Endometrium (tissue), 2 donors: ENCODE data around the gene CD300LG.
"Not testable (repeated sequence)": the region's sequence is repeated elsewhere in the genome, so short reads cannot be mapped to it uniquely, and the experiment has no call there.

Experiments used
- FAIRE-seq: peaks from 2 replicates; lab custom pipeline; 2012; peaks lifted over from hg19 to GRCh38; lab: Jason Lieb, UNC
- donor health status: control.
- donor health status: control.

The CD300LG gene

GRCh38 chr17:43825567-43825966 lies 21.4 kb upstream of the CD300LG start:
- FAIRE-seq = no peak

GRCh38 chr17:43826206-43826605 lies 20.8 kb upstream of the CD300LG start:
- FAIRE-seq = no peak

DNA sequence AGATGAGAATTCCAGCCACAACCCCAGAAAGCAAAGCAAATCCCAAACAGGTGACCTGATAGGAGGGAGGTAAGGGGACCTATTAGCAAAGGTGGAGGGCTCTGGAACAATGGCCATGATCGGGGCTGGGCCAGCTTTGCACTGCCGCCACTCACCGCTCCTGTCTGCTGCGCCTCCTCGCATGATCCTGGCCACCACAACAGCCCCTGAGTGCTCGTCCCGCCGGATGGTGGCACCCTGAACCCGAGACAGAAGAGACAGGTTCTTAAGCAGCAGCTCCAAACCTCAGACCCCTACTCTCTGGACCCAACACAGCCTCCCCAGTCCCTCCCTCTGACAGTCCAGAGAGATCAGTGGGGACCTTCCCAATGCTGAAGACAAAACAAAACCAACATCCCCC lies 19.4 kb upstream of the CD300LG start:
- FAIRE-seq = no peak

GRCh38 chr17:43829738-43830137 lies 17.2 kb upstream of the CD300LG start:
- no peak for FAIRE-seq

- FAIRE-seq = no peak
These were observed 16.4 kb upstream of the CD300LG start for GRCh38 chr17:43830510-43831140.

DNA sequence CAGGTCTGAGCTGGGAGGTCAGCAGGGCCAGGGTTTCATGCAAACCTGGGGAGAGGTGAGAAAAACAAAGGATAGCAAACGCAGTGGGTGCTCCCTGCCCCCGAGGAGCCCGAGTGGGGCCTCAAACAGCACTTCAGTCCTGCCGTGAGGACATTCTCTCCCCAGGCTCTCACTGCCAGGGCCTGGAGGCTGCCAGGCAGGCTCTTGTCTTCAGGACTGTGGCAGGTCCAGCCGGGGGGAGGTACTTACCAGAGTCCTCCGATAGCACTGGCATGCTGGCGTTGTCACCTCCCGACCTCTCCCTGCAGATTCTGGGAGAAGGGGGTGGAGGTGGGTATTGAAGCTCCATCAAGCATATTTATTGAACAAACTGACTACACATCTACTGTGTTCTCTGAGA lies 15.3 kb upstream of the CD300LG start:
- no peak for FAIRE-seq

DNA sequence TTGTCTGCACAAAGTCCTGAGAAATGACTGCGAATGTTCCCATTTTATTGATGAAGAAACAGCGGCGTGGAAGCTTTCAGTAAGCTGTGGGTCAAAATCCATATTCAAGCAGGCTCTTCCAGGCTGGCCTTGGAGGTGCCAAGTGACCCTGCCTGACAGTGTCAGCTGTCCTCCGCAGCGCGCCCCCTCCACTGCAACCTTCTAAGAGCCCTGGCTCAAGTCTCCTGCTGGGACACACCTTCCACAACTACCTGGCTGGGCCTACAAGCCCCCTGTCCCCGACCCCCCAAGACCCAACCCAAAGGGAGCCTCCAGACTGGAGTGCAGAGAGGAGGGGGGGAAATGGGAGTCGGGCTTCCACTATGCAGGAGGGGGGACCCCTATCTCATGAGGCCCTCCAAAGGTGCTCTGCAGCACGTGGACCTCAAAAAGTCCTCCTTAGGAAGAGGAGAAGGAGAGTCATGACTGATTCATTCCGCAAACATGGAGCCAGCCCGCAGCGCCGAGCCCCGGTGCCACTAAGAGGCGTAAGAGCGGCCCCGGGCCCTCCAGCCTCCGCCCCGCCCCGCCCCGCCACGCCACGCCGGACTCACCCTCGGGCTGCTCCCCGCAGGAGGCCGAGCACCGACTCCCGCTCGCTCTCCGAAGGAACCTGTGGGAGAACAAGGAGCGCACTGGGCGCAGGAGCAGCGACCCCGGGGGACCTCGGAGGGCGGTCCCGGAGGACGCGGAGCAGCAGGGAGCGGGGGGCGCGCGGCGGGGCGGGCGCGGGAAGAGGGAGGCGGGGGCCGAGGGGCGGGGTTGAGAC lies 14.6 kb upstream of the CD300LG start:
- FAIRE-seq = no peak

DNA sequence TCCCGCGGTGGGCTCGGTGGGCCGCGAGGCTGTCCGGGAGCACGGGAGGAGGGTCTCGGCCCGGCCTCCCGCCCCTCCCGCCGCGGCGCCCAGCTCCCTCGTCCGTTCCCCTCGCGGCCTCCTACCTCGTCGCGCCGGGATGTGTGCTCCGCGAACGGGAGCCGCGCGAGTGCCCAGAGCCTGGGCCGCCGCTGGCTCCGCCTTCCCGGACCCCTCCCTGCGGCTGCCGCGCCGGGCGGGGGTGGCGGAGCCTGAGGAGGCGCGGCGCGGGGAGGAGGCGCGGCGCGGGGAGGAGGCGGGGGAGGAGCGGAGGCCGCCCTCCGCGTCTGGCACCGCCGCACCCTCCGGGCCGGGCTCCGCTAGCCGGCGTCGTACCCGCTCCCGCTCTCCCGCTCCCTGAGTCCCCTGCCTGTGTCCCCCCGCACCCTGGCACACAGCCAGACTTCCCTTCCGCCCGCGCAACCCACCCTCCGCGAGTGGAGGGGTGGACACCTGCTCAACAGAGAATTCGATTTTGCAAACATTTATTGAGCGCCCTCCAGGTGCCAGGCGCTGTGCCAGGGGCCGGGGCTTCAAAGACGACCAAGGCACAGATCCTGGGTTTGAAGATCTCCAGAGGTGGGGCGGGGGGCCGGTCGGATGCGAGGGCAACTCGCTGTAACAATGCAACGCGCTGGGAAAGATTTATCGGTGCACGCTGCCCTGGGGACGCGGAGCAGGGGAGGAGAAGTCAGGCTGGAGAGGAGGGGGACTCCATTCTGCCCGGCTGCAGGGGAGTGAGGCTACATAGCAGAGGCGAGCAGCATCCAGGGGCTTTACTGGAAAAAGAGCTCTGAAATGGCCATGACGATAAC lies 13.8 kb upstream of the CD300LG start, which contains the start of gene MPP3:
TSS of gene MPP3 (minus strand) at position 171 of the 854 bp plus-strand sequence. CDS start 1,240 bp downstream, outside the sequence.
- no peak for FAIRE-seq

DNA sequence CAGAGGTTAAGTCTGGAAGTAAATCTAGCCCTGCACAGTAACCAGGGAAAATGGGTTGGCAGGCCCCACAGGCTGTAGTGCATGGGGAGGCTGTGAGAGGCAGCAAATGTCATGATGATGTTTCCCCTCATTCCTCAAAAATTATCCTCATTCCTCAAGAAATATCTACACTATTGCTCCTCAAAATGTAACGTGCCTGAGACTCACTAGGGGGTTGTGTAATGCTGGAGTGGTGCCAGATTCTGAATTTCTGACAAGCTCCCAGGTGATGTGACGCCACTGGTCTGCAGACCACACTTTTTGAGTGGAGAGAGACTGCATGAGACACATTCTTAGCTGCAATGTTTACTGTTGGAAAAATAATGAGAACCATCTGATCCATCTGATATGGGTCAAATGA lies 12.9 kb upstream of the CD300LG start:
- FAIRE-seq = no peak

DNA sequence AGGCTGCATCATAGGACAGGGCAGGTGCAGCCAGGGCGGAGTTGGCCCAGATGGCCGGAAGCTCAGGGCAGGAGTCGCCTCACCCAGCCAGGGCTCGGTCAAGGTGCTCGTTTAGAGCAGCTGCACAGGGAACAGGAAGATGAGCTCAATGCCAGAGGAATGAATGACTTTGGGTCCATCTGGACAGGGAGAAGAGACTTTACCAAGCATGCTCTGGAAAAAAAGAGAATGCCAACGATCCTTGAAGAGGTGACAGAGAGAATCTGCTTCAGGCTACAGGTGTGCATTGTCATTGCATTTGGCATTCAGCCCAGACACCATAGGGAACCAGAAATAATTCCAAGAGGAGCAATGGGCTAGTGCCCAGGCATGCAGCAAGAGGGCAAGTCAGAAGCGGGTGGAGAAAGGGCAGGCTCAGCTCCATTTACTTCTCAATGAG lies 7.3 kb upstream of the CD300LG start:
- FAIRE-seq = no peak

GRCh38 chr17:43840814-43841213 lies 6.2 kb upstream of the CD300LG start:
- FAIRE-seq = no peak

DNA sequence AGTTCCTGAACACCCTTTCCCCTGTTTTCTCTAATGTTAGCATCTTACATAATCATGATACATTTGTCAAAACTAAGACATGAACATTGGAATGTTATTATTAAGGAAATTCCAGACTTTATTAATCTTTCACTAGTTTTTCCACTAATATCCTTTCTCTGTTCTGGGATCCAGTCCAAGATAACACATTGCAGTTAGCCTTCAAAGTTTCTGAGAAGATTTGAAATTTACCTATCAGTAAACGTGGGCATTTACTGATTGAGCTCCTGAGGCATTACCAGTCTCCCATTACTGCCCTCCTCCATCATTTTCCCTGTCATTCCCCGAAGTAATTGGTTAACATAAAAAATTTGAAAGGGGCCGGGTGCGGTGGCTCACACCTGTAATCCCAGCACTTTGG lies 5.7 kb upstream of the CD300LG start:
- no peak for FAIRE-seq

DNA sequence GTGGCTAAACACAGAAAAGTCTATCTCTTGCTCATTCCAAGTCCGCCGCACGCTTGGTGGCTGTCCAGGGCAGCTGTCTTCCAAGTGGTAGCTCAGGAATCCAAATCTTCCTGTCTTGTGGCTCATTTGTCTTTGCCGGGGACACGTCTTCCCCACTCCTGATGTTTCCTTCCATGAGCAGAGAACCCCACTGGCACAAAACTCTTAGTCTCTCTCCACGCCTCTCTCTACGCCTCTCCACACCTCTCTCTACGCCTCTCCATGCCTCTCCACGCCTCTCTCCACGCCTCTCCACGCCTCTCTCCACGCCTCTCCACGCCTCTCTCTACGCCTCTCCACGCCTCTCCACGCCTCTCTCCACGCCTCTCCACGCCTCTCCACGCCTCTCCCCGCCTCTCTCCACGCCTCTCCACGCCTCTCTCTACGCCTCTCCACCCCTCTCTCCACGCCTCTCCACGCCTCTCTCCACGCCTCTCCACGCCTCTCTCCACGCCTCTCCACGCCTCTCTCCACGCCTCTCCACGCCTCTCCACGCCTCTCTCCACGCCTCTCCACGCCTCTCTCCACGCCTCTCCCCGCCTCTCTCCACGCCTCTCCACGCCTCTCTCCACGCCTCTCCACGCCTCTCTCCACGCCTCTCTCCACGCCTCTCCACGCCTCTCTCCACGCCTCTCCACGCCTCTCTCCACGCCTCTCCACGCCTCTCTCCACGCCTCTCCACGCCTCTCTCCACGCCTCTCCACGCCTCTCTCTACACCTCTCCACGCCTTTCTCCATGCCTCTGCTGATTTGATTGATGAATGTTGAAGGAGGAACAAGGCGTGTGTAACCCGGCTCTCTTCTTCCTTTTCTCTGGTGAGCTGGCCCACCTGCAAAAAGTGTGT lies 4.6 kb upstream of the CD300LG start:
- not testable (repeated sequence) for FAIRE-seq

- no peak for FAIRE-seq
These were observed 4.0 kb upstream of the CD300LG start for GRCh38 chr17:43842975-43843325.

GRCh38 chr17:43844241-43844640 lies 2.7 kb upstream of the CD300LG start:
- FAIRE-seq = no peak

DNA sequence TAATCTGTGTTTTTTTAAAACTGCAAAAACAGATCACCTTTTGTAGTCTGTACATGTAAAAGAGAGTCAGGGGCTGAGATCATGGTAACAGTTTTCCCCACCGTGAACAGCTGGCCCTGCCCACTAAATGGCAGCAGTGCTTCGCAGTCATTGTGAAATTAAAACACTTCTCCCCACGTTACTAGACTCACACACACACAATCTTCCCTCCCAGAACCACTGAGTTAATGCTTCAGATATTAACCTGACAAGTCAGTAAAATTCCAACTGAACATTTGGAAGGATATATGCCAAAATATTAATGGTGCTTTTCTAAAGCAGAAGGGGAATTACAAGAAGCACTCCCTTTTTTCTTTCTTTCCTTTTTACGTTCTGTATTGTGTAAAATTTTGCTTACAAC lies 1.2 kb upstream of the CD300LG start:
- FAIRE-seq = no peak

DNA sequence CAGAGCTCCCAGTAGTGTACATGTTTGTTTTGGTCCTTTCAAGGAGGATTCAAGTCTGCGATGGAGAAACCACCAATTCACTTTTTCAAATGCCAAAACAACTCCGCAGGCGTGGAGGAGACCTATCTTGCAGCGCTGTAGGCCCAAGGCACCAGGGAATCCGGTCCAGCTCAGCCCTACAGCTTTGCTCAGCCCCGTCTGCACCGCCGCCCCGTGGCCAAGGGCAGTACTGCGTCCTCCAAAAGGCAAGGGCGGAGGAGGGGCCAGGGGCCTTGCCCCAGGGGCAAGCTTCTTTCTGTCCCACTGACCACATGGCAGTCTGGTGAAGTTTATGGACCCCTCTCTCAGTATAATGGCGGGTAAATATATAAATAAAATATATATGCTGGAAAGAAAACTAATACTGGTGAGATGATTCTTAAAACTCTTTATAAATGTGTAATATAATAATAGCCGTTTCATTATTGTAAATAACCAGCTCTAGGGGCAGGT lies 709 bp upstream of the CD300LG start:
- no peak for FAIRE-seq

DNA sequence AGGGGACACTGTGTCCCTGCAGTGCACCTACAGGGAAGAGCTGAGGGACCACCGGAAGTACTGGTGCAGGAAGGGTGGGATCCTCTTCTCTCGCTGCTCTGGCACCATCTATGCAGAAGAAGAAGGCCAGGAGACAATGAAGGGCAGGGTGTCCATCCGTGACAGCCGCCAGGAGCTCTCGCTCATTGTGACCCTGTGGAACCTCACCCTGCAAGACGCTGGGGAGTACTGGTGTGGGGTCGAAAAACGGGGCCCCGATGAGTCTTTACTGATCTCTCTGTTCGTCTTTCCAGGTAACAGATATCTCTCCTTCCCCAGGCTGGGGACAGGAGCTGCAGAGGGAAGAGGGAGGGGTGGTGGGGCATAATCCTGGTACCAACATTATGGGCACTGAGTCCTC lies 1.6 kb downstream of the CD300LG start:
- FAIRE-seq = no peak

- no peak for FAIRE-seq
These were observed 2.1 kb downstream of the CD300LG start for GRCh38 chr17:43849116-43849515.

GRCh38 chr17:43852571-43852970 lies 5.6 kb downstream of the CD300LG start:
- FAIRE-seq = no peak

DNA sequence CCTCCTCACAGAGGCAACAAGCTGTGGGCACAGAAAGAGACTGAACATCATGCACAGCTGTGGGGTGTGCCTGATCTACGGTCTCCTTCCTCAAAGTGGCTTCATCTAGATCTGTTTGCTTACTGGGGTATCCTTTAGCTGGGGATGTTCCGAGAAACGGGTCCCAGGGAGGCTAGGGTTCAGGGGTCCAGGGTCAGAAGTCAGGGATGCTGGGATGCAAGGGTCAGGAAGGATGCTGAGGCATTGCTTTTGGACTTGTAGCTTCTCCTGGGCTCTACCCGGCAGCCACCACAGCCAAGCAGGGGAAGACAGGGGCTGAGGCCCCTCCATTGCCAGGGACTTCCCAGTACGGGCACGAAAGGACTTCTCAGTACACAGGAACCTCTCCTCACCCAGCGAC lies 6.6 kb downstream of the CD300LG start:
- no peak for FAIRE-seq

- no peak for FAIRE-seq
These were observed 7.5 kb downstream of the CD300LG start for GRCh38 chr17:43854498-43854897.
